HEK293T (cell line): Measurements from ENCODE around the gene ATP1B3.
"Not testable (repeated sequence)": the region's sequence is repeated elsewhere in the genome, so short reads cannot be mapped to it uniquely, and the experiment has no call there.

Experiments used
- CTCF ChIA-PET: fragments of 350-600 bp; formaldehyde crosslinking; extraction: SDS; loops from one replicate; lab custom pipeline; 2021; ENCODE audit warnings: antibody characterized with exemption, inconsistent platforms; lab: Yijun Ruan, JAX
- POLR2A ChIA-PET: fragments of 350-600 bp; formaldehyde crosslinking; extraction: SDS; loops from one replicate; lab custom pipeline; 2020; ENCODE audit warnings: antibody characterized with exemption, inconsistent platforms; lab: Yijun Ruan, JAX
- DNase-seq: peaks from one replicate; pipeline ENCODE4 v3.0.0; 2012; ENCODE audit warnings: mixed read lengths; ENCODE audit errors: extremely low spot score
- ARNT ChIP-seq: fragments of 450-650 bp; IDR thresholded peaks from 2 replicates; pipeline ENCODE4 v1.6.1; 2017; ENCODE audit warnings: mild to moderate bottlenecking
- BHLHE40 ChIP-seq: fragments of 450-650 bp; IDR thresholded peaks from 2 replicates; pipeline ENCODE4 v1.6.1; 2016; ENCODE audit warnings: mild to moderate bottlenecking, moderate library complexity, borderline replicate concordance
- CTBP1 ChIP-seq: fragments of 450-650 bp; IDR thresholded peaks from 2 replicates; pipeline ENCODE4 v1.6.1; 2016; ENCODE audit warnings: borderline replicate concordance
- ELF4 ChIP-seq: fragments of 450-650 bp; IDR thresholded peaks from 2 replicates; pipeline ENCODE4 v1.6.1; 2017; ENCODE audit warnings: antibody characterized with exemption
- FOXA1 ChIP-seq: fragments of 450-650 bp; IDR thresholded peaks from 2 replicates; pipeline ENCODE4 v1.6.1; 2016; ENCODE audit warnings: mild to moderate bottlenecking
- FOXK2 ChIP-seq: fragments of 450-650 bp; IDR thresholded peaks from 2 replicates; pipeline ENCODE4 v1.6.1; 2016; ENCODE audit warnings: mild to moderate bottlenecking
- FOXM1 ChIP-seq: fragments of 450-650 bp; IDR thresholded peaks from 2 replicates; pipeline ENCODE4 v1.6.1; 2017; ENCODE audit warnings: mild to moderate bottlenecking, borderline replicate concordance
- HDGF ChIP-seq: fragments of 450-650 bp; IDR thresholded peaks from 2 replicates; pipeline ENCODE4 v1.6.1; 2017; ENCODE audit warnings: antibody characterized with exemption, borderline replicate concordance
- L3MBTL2 ChIP-seq: fragments of 450-650 bp; conservative IDR thresholded peaks from 2 replicates; pipeline ENCODE4 v1.6.1; 2016; ENCODE audit warnings: mild to moderate bottlenecking
- LEF1 ChIP-seq: fragments of 450-650 bp; IDR thresholded peaks from 2 replicates; pipeline ENCODE4 v1.6.1; 2017; ENCODE audit warnings: mild to moderate bottlenecking, borderline replicate concordance
- NFRKB ChIP-seq: fragments of 450-650 bp; IDR thresholded peaks from 2 replicates; pipeline ENCODE4 v1.6.1; 2016; ENCODE audit warnings: mild to moderate bottlenecking, moderate library complexity
- SP1 ChIP-seq: fragments of 450-650 bp; IDR thresholded peaks from 2 replicates; pipeline ENCODE4 v1.6.1; 2017
- SUZ12 ChIP-seq: fragments of 450-650 bp; IDR thresholded peaks from 2 replicates; pipeline ENCODE4 v1.6.1; 2016; ENCODE audit warnings: mild to moderate bottlenecking
- TARDBP ChIP-seq: fragments of 450-650 bp; IDR thresholded peaks from 2 replicates; pipeline ENCODE4 v1.6.1; 2016
- ZNF384 ChIP-seq: fragments of 450-650 bp; IDR thresholded peaks from 2 replicates; pipeline ENCODE4 v1.6.1; 2016
- TF ChIP-seq, protein P1 (sequence below): fragments of 450-650 bp; IDR thresholded peaks from 2 replicates; pipeline ENCODE4 v1.6.1; 2016

ATP1B3 gene

DNA sequence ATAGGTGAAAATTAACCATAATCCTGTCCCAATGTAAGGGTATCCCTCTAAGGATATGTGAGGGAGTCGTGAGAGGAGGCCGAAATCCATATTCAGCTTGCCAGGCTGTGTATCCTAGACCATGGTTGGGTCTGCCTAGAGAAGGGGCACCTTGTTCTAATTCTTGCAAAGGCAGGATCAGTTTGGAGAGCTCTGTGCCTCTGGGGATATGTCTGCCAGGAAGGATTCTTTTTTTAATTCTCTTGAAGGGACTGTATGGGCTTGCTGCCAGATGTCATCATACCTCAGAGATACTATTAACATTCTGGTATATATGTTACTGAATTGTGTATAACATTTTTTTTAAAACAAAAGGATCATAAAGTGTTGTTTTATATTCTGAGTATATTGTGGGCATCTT, 2.4 kb downstream of the ATP1B3 start:
- ChIA-PET POLR2A (interaction anchor here (0.5 kb wide), 1 partner anchor 139 kb away, joined by 3 read pairs; no protein-coding TSS in a partner anchor), CTCF (interaction anchor here (0.6 kb wide), 1 partner anchor 151 kb away, joined by 4 read pairs; no protein-coding TSS in a partner anchor)
- no peak for TF ChIP-seq HDGF
- DNase-seq = no peak

DNA sequence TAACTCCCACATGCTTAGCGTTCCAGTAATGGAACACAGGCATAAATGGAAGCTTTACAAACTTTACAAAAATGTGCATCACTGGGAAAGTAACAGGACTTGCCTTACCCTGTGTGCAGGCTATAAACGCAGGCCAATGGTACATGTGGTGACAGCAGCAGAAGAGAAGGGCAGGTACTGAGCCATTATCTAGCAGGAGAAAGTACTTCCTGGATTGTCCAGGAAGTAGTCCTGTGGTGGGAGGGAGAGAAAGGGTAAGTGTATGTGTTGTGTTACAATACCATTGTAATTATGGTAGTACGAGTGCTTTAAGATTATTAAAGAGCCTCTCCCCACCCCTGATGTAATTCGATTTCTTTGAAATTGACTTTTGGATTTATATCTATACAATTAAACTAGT, 5.3 kb downstream of the ATP1B3 start:
- POLR2A ChIA-PET = no interaction called here
- DNase-seq = no peak
- CTCF ChIA-PET = no interaction called here
- TF ChIP-seq FOXM1 = no peak
- TF ChIP-seq NFRKB = no peak
- no peak for TF ChIP-seq SP1
- TF ChIP-seq BHLHE40 = no peak
- no peak for TF ChIP-seq FOXA1
- TF ChIP-seq TARDBP = no peak
- no peak for TF ChIP-seq L3MBTL2
- no peak for TF ChIP-seq CTBP1
- no peak for TF ChIP-seq ELF4
- TF ChIP-seq HDGF = no peak
- TF ChIP-seq ZNF384 = no peak
- TF ChIP-seq, protein P1, sequence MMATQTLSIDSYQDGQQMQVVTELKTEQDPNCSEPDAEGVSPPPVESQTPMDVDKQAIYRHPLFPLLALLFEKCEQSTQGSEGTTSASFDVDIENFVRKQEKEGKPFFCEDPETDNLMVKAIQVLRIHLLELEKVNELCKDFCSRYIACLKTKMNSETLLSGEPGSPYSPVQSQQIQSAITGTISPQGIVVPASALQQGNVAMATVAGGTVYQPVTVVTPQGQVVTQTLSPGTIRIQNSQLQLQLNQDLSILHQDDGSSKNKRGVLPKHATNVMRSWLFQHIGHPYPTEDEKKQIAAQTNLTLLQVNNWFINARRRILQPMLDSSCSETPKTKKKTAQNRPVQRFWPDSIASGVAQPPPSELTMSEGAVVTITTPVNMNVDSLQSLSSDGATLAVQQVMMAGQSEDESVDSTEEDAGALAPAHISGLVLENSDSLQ = no peak
- no peak for TF ChIP-seq FOXK2
- no peak for TF ChIP-seq LEF1
- no peak for TF ChIP-seq SUZ12
- no peak for TF ChIP-seq ARNT

DNA sequence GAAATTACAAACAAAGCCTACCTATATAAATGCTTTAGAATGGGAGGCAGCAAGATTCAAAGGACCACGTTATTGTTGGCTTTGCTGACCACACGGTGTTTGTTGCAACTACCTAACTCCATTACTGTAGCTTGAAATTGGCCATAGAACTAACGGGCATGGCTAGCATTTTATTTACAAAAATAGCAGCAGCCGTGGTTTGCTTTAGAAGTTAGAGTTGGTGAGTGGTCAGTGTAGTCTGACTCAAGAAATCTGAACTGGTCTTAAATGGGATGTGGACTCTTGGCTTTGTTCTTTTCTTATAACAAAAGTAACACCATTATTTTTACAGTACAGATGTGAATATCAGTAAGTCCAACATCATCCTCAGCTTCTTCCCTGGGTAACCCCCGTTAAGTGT, 10.6 kb downstream of the ATP1B3 start:
- no peak for TF ChIP-seq ELF4
- no peak for TF ChIP-seq HDGF
- no peak for TF ChIP-seq L3MBTL2
- TF ChIP-seq LEF1 = no peak
- no peak for TF ChIP-seq FOXM1
- TF ChIP-seq TARDBP = no peak
- TF ChIP-seq FOXK2 = no peak
- no peak for TF ChIP-seq BHLHE40
- TF ChIP-seq FOXA1 = no peak
- ChIA-PET POLR2A (interaction anchor here (0.8 kb wide), 1 partner anchor 10 kb away, joined by 3 read pairs; the partner anchor contains the start of gene ATP1B3), CTCF (no interaction called here)
- no peak for DNase-seq

DNA sequence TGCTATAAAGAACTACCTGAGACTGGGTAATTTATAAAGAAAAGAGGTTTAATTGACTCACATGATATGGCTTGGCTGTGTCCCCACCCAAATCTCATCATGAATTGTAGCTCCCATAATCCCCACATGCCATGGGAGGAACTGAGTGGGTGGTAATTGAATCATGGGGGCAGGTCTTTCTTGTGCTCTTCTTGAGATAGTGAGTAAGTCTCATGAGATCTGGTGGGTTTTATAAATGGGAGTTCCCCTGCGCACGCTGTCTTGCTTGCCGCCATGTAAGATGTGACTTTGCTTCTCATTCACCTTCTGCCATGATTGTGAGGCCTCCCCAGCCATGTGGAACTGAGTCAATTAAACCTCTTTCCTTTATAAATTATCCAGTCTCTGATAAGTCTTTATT, 12.1 kb downstream of the ATP1B3 start:
- DNase-seq, CTCF ChIA-PET, POLR2A ChIA-PET: not testable (repeated sequence)

DNA sequence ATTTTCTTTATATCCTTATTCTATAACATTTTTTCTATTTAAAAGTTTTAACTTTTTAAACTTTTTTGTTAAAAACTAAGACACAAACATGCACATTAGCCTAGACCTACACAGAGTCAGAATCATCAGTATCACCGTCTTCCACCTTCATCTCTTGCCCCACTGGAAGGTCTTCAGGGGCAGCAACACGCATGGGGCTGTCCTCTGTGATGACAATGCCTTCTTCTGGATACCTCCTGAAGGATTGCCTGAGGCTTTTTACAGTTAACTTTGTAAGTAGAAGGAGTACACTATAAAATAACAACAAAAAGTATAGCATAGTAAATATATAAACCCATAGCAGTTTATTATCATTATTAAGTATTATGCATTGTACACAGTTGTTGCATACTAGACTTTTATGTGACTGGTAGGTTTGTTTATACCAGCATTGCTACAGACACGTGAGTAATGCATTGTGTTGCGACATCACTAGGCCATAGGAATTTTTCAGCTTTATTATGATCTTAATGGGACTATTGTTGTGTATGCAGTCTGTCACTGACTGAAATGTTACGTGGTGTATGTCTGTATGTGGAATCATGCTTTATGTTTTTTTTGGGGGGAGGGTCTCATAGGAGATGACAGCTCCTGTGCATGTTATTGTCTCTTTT, 18.2 kb downstream of the ATP1B3 start:
- no peak for DNase-seq
- ChIA-PET POLR2A (interaction anchor here (1.5 kb wide), 1 partner anchor 19 kb away, joined by 4 read pairs; no protein-coding TSS in a partner anchor), CTCF (no interaction called here)
- TF ChIP-seq, protein P1 = no peak
- no peak for TF ChIP-seq ARNT

DNA sequence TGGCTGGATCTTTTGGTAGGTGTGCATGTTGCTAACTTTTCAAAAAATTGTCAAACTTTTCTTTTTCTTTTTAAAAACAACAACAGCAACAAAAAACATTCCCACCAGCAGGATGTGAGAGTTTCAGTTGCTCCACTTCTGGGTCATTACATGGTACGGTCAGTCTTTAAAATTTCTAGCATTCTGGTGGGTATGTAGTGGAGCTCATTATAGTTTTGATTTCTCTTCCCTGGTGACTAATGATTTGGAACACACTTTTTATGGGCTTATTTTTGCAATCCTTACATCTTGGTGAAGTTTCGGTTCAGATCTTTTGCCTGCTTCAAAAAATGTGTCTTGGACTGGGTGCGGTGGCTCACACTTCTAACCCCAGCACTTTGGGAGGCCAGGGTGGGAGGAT, 19.3 kb downstream of the ATP1B3 start:
- ChIA-PET CTCF (no interaction called here), POLR2A (no interaction called here)
- no peak for DNase-seq
- TF ChIP-seq BHLHE40 (no peak), SP1 (no peak), ELF4 (no peak), FOXM1 (no peak), ZNF384 (no peak), SUZ12 (no peak), L3MBTL2 (no peak)

DNA sequence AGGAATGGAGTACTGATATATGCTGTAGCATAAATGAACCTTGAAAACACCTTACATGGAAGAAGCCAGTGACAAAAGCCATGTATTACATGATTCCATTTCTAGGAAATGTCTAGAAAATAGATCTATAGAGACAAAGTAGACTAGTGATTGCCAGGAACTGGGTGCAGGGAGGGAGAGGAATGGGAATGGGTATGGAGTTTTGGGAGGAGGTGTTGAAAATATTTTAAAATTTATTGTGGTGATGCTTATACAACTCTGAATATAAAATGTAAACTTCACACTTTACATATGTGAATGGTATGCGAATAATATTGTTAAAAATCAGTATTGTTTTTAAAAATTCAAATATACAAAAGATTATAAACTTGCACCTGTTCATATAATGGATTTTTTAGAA, 22.5 kb downstream of the ATP1B3 start:
- POLR2A ChIA-PET = no interaction called here
- no peak for DNase-seq
- no peak for TF ChIP-seq ELF4
- TF ChIP-seq HDGF = no peak
- TF ChIP-seq ARNT = no peak
- no peak for TF ChIP-seq CTBP1
- no peak for TF ChIP-seq SP1
- TF ChIP-seq LEF1 = no peak
- no peak for TF ChIP-seq FOXM1
- no peak for TF ChIP-seq L3MBTL2
- TF ChIP-seq FOXK2 = no peak
- no peak for TF ChIP-seq TARDBP
- TF ChIP-seq BHLHE40 = no peak
- TF ChIP-seq, protein P1 = no peak
- TF ChIP-seq SUZ12 = no peak
- TF ChIP-seq ZNF384 = no peak
- no peak for TF ChIP-seq NFRKB
- TF ChIP-seq FOXA1 = no peak
- CTCF ChIA-PET = no interaction called here
